ENCODE measurements around the gene CREB5.
"Not testable (repeated sequence)": the region's sequence is repeated elsewhere in the genome, so short reads cannot be mapped to it uniquely, and the experiment has no call there.

CREB5 gene, protein sequence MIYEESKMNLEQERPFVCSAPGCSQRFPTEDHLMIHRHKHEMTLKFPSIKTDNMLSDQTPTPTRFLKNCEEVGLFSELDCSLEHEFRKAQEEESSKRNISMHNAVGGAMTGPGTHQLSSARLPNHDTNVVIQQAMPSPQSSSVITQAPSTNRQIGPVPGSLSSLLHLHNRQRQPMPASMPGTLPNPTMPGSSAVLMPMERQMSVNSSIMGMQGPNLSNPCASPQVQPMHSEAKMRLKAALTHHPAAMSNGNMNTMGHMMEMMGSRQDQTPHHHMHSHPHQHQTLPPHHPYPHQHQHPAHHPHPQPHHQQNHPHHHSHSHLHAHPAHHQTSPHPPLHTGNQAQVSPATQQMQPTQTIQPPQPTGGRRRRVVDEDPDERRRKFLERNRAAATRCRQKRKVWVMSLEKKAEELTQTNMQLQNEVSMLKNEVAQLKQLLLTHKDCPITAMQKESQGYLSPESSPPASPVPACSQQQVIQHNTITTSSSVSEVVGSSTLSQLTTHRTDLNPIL

DNA sequence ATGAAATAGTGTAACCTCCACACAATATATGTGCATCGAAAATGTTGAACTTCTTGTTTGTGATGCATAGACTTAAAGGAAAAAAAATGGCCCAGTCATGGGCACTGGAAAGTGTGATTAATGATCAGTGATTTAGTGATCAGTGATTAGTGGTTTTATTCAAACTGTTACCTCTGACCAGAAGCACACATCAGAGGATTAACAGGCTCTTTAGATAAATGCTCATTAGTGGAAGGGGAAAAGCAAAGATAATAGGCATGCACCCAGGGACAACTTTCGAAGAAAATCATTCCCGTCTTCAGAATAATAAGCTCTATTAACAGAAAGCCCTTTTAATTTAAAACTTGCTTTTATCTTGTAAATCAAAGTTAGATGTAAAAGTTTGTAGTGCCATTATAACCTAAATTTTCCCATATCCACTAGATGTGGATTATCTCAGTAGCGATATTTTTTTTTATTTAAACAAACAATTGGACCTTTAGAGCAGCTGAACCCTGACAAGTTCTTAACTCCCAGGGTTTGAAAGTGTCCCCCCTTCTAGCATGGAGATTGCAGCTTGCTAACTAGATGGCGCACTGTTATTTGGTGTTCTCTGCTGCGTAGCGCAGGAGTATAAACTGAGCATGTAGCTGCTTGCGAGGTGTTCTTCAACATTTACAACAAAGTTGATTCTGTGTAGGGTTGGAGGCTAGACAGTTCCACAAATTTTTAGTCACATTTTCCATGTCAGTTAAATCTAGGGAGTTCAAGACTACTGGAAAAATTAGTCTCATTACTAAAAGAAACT is at the start of gene CREB5:
Gene CREB5, plus strand, starts transcription at position 643 of the 787 bp plus-strand sequence. CDS start 397 bp downstream, outside the sequence.
- no peak for DNase-seq (ENCODE audit: low read depth)

DNA sequence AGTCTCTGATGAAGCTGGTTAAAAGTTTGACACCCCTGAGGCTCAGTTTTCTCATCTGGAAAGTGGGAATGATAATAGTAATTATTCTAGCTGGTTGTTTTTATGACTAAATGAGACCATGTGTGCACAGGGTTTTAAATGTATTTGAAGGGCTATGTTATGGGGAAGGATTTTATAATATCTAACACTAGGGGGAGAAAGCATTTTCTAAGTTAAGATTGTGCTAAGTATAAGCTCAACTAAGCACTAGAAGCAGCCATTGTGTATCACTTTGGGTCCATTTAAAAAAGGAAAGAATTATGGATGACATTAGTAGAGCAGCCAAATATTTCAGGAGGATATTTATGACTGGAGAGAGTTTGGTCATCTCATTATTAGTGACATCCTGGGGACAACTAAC is 49.5 kb upstream of the CREB5 start:
- no peak for DNase-seq (ENCODE audit: low read depth)

DNA sequence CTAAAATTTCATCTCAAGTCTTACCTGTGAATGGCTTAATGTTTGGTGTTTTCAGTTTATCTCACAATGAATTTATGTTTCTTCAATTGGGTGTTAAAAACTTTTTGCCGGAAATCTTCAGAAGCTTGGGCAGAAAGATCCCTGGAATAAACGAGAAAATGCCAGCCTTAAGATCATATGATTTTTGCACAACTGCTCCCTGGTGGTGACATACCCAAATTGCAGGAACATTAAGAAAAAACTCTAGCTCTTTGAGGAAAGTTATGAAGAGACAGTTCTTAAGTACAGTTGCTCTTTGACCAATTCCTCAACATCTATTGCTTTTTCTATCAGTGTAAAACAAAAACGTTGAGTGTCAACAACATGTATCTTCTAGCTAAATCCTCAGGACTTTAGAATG is 48.2 kb upstream of the CREB5 start:
- no peak for DNase-seq (ENCODE audit: low read depth)

DNA sequence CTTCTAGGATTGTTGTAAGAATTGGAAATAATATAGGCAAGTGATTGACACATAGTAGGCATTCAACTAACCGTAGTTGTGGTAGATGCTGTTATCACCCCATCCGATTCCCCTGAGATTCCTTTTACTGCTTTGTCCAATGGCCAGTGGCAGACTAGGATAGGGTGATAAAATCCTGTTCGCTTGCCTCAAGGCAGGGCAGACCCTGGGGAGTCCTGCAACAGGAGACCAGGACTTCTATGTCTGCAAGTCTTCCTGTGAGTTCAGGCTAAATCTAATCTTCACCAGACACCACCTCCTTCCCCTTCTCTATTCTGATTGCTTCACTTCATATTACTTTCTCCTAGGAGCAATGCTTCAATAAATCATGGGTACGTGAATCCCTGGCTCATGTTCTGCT is 42.8 kb upstream of the CREB5 start:
- DNase-seq (ENCODE audit: low read depth) = no peak

DNA sequence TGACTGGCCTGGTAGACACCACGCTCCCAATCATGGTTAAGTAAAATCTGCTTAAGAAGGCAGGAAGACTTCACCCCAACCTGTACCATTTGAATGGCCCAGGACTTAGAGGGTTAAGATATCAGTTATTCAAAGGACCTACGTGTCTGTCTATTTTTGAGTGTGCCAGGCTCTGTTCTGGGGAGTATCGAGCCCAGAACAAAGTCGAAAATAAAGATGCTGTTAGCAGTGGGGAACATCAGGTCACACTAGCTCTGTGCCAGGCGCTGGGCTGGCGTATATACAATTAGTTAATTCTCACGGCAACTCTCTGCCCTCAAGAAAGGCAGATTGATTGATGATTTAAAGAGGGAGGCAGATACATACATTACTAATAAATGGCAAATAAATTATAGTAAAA is 40.5 kb upstream of the CREB5 start:
- no peak for DNase-seq (ENCODE audit: low read depth)

DNA sequence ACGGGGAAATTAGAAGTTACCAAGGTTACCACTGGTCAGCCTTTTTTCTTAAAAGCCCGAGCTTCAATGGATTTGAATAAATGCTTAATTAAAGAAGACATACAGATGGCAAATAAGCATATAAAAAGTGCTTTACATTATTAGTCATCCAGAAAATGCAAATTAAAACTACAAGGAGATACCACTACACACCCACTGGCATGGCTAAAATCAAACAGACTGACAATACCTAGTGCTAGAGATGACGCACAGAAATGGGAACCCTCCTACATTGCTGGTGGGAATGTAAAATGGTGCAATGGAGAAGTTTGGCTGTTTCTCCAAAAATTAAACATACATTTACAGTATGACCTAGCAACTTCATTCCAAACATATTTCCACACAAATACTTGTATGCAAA is 38.3 kb upstream of the CREB5 start:
- DNase-seq (ENCODE audit: low read depth) = no peak

DNA sequence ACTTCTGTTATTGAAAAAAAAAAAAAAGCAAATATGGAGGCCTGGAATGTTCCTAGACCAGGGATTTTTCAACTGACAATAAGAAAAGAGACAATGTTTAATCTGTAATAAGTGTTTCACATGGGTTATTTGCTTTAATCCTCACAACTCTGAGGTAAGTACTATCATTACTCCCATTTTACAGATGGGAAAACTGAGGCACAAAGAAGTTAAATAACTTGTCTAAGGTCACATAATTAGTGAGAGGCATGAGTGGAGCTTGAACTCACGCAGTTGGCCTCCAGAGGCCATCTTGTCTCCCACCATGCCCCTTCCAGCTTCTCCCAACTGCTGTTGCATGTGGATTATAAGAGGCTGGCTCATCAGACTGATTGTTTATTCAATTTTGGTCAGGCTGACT is 36.6 kb upstream of the CREB5 start:
- no peak for DNase-seq (ENCODE audit: low read depth)

DNA sequence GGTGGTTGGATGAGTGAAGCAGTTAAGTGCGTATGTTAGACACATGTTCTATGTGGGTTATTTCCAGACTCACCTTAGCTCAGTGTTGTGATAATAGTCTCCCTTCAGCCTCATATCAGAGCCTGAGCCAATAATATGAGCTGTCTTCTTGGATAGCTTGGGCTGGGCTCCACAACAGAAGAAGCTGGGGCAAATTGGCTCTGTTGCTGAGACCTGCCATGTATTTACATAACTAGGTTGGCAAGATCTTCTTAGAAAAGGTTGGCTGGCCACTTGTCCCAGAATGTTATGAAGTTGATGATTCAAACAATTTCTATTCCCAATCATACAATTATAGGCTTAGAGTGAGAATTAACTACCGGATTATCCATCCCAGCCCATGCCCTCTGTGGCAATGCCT is 35.7 kb upstream of the CREB5 start:
- no peak for DNase-seq (ENCODE audit: low read depth)

DNA sequence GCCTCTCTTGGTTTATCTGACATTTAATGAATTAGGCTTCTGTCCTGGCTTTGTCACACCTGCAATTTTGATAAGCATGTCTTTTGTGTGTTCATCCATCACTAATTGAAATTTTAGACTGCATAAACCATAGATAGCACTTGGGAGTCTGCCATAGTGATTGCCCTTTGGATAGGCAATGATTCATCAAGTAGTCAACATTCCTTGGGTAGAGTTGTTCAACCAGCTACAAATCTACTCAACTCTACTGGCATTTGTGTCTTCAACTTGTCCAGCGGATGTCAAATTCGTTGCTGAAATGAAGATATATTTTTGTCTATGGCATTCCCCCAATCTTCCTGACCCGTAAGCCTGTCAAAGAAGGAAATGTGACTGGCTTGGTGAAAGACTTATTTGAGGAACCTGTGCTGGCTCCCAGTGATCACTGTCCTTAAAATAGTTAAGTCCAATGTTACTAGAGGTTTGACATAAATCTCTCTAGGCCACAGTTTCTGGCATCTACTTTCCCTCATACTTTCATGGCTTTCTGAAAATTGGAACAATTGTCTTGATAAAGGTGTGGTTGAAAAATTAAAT is 33.7 kb upstream of the CREB5 start:
- no peak for DNase-seq (ENCODE audit: low read depth)

DNA sequence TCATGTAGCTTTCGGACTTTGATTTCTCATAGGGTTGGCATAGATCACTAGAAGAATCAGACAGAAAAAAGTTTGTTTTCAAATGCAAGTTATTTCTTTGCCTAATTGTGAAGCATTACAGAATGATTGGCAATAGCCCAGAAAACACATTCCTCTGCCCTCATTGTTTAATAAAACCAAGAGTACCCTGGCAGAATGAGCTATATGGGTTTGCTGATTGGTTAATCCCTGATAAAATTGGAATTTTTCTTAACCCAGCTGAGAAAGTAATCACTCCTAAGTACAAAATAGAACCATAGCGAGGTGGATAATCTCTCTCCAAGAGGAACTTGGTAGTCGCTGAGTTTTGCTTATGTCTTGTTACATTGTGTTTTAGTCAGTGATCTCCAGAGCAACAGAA is 30.9 kb upstream of the CREB5 start:
- DNase-seq (ENCODE audit: low read depth) = no peak

DNA sequence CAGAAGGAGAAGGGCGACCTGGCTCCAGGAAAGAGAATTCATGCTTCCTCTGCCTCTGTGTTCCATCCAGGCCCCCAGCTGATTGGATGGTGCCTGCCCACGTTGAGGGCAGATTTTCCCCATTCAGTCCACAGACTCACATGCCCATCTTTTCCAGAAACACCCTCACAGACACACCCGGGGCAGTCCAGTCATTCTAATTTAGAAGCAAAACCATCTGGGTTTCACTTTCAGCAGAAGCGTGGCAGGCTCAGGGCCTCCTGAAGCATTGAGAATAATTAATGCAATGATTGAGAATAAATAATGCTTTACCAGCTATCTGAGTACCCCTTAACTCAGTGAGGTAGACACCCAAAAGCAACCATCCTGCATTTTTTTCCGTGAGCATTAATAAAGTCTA is 30.2 kb upstream of the CREB5 start:
- no peak for DNase-seq (ENCODE audit: low read depth)

DNA sequence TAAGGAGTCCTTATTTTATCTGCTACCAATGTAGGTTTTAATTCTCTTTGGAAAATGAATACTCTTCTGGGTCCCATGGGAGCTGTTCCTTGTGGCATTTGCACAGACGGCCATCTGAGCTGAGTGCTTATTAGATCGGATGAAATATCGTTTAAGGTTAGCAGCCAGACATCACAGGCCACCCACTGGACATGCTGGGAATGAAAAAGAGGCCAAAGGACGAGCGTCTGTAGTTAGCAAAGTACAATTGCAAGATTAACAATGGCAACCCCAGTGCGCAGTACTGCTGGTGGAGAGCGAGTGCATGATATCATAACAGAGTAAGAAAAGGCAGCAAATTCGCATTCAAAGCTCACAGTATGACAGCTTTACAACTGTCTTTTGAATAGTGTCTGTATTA is 28.3 kb upstream of the CREB5 start:
- no peak for DNase-seq (ENCODE audit: low read depth)

DNA sequence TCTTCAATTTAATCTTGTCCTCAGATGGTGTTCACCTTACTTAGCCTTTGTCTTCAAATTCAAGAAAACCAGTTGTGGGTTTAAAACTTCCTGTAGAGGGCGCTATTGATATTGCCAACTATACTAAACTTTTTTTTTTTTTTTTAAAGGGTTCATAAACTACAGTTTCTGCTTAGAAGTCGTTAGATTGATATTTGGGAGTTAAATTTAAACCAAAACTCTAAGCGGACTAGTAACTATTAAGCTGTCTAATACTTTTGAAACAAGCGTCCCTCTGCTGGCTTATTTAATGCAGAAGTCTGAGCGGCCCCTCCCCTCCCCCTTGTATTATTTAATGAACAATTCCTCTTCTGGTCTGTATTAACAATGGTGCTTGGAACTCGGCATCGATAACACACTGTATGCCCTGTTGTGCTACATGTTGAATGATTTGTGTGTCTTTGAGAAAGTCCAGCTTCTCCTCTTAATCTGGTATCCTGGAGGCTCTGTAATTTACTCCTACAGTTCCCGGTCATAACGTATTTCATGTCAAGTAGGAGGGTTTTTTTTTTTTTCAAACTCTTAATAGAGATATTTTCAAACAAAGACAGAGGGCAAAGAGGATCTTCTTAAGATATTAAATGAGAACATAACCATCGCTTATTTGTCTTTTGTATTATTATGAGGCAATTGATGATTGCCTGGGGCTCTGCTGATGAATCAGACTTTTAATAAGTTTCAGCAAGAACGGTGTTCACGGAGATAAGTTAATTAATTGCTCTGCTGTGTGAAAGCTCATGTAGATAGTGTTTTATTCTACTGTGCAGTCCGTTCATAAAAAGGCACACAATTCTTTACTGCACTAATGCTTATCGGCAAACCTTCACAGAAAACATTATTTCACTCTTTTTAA is 22.6 kb upstream of the CREB5 start:
- no peak for DNase-seq (ENCODE audit: low read depth)

DNA sequence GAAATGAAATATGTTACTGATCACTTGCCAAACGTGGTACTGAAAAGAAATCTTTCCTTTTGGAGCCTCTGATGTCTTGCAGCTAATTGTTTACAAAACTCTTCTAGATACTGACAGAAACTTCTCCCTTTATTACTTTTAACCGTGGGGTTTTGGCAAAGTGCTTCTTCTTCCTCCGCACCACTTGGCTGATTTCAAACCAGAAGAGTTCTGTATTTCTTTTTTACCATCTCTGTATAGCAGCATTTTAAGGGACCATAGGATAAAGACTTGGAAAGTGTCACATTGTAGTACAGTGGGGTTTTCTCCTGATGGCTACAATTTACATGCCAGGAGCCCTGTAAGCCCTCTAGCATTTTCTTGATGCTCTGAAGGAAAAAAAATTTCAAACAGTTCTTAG is 21.9 kb upstream of the CREB5 start:
- DNase-seq (ENCODE audit: low read depth) = no peak

DNA sequence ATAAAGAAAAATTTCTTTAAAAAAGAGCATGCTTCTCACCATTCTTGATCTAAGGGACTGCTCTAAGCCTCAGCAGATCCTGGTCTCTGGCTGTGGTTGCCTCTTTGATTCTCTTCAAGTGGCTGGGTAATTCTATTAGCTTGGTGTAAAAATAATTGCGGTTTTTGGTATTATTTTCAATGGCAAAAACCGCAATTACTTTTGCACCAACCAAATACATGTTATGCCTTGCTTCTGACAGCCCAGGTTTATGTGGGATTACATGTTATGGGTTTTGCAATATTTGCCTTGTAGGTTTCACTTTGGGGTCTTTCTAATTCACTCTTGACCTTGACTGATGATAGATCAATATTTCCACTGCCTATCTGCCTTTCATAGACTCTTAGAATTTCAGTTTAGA is 20.0 kb upstream of the CREB5 start:
- DNase-seq (ENCODE audit: low read depth) = no peak

DNA sequence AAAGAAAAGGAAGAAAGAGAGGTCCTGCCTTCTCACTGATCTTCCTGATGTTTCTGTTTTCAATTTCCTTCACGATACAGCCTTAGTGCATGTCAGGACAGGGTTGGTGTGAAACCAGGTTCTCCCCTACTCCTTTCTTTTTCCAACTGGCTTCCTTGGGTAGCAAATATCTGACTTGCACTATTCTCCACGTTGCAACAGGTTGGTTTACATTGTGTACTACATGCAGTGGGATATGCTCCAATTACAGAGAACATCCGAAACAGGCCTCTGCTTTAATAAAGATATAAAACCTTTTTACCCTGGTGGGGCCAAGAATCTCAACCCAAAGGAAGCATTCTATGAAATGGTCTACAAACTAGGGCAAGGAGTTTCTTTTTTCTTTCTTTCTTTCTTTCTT is 16.9 kb upstream of the CREB5 start:
- no peak for DNase-seq (ENCODE audit: low read depth)

DNA sequence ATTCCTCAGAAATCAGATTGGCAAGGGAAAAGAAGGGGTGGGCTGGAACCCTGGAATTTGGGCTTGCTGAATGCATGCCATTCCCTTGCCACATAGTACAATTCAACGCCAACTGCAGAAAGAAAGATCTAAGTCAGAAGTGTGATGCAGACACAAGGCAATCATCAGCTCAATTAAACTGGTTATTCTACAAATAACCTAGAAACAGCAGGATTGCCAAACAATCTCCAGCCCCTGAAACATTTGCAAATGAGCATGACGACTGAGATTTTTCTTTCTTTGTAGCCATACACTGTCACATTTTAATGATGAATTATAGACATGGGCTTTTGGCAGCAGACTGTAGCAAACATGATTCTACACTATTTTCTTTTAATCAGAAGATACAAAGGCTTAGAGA is 16.5 kb upstream of the CREB5 start:
- no peak for DNase-seq (ENCODE audit: low read depth)

DNA sequence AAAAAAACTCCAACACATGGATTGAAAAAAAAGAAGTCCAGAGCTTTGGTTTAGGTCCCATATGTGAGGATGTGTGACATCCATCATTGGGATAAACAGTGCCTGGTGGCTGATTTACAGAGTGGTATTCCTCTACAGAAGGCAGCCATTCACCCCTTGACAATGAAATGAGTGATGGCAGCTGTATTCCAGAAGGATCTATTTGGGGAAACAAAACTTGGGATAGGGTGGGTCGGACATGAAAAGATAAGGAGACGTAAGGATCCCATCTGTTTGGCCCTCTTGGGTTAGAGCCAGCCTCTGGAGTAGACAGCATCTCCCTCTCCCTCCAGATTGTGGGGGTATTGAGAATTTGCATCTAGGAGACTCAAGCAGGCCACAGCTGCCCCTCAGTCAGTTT is 15.2 kb upstream of the CREB5 start:
- DNase-seq (ENCODE audit: low read depth) = no peak

DNA sequence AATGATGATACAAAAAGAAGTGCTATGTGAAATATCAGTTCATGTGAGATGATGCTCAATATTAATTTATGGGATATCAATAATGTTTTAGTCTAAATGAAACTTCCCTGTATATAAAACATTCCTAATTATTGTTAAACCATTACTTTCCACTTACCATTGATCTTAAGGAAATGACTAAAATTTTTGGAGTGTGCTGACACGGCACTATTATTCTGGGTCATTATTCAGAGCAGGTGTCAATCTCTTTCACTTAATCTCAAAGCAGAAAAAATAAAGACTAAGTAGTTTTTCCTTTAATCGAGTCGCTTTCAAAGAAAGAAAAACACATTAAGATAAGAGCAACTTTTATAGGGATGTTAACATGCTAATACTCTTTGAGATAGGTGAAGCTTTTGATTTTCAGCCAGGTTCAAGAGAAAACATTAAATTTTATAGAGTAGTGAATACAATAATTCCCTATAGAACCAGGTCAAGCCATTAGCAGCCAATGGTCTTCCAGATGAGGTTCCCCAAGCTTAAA is 11.4 kb upstream of the CREB5 start:
- DNase-seq (ENCODE audit: low read depth) = no peak

DNA sequence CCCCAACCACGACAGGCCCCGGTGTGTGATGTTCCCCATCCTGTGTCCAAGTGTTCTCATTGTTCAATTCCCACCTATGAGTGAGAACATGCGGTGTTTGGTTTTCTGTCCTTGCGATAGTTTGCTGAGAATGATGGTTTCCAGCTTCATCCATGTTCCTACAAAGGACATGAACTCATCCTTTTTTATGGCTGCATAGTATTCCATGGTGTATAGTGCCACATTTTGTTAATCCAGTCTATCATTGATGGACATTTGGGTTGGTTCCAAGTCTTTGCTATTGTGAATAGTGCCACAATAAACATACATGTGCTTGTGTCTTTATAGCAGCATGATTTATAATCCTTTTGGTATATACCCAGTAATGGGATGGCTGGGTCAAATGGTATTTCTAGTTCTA is 10.8 kb upstream of the CREB5 start:
- DNase-seq (ENCODE audit: low read depth) = not testable (repeated sequence)

DNA sequence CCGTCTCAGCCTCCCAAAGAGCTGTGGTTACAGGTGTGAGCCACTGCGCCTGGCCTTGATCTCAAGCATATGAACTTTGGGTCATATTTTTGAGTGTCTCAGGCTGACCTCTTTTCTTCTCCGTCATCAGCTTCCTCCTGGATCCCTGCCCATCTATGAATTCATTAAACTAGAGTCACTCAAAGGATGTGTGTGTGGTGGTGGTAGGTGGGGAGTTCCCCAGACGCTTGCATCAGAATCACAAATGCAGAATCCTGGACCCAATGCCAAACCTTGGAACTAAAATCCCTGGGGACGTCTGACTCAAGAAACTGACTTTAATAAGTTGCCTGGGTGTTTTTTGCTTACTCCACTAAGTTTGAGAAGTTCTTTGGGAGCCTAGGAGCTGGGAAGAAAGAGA is 6.7 kb upstream of the CREB5 start:
- no peak for DNase-seq (ENCODE audit: low read depth)

DNA sequence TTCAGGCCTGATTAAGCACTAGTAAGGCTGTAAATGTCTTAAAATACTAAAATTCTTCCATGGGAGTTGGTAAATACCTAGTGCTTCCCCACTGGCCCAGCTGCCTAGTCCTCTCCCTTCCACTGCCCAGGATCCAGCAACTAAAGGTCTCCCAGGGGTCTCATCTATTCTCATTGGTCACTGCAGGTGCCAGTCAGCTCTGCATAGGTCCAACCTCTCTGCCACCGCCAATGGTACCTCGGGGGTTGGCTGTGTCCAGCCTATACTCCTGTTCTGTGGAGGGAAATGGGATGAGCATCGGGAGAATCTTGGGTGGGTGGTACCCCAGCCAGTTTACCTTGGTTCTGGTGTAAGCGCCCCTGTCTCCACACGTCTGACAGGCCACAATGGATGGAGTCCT is 6.1 kb upstream of the CREB5 start:
- DNase-seq (ENCODE audit: low read depth) = no peak
